Natural killer cell (primary cell): ENCODE results near the gene TMEM271. TPM values are rescaled to one million over a fixed set of nuclear protein-coding genes. Genes with fewer than 3 reads are reported as not detected.
A peak's percentile ranks its signal among the peaks of the same experiment; 100 is the strongest.

ENCODE experiments used
- ATAC-seq, 3 donors: fragments of 150-1000 bp in 2 of 3; fragments of 200-7000 bp in 1 of 3; cut with Tn5 transposase; 1 replicate in 1 of 3; 2 replicates in 2 of 3; pipeline ENCODE4 v1.10.0; 2021; ENCODE audit warnings: mild to moderate bottlenecking in 2 of 3, moderate library complexity in 2 of 3
- DNase-seq, 2 donors: peaks; one replicate each; pipeline versions ENCODE4 v3.0.0 to v3.0.0-alpha.2; 2013 to 2021; ENCODE audit warnings: mixed read lengths in 1 of 2
- H3K27ac ChIP-seq: one replicate; pipeline ENCODE4 v1.5.1; 2013; ENCODE audit warnings: mild to moderate bottlenecking, low read length
- H3K27me3 ChIP-seq: one replicate; pipeline ENCODE4 v1.6.1; 2013; ENCODE audit warnings: low read length; ENCODE audit not compliant: control insufficient read depth, insufficient read depth
- H3K36me3 ChIP-seq: one replicate; pipeline ENCODE4 v1.6.1; 2013; ENCODE audit warnings: low read length; ENCODE audit not compliant: control insufficient read depth, insufficient read depth
- H3K4me1 ChIP-seq: one replicate; pipeline ENCODE4 v1.6.1; 2013; ENCODE audit warnings: low read length; ENCODE audit not compliant: control insufficient read depth, insufficient read depth
- H3K4me3 ChIP-seq: one replicate; pipeline ENCODE4 v1.5.1; 2013; ENCODE audit warnings: low read length
- H3K9me3 ChIP-seq: one replicate; pipeline ENCODE4 v1.6.1; 2013; ENCODE audit warnings: low read length; ENCODE audit not compliant: control insufficient read depth, insufficient read depth
- H3K27ac Mint-ChIP-seq, 2 donors: one replicate each; pipeline ENCODE4 v1.8.0; 2022; ENCODE audit warnings: mild to moderate bottlenecking in 2 of 2, mixed read lengths in 2 of 2, moderate library complexity in 1 of 2
- H3K27me3 Mint-ChIP-seq, 2 donors: one replicate each; pipeline ENCODE4 v1.8.0; 2022; ENCODE audit warnings: low read depth in 2 of 2, mixed read lengths in 2 of 2
- H3K36me3 Mint-ChIP-seq: one replicate; pipeline ENCODE4 v1.8.0; 2022; ENCODE audit warnings: mixed read lengths
- H3K4me1 Mint-ChIP-seq, 2 donors: one replicate each; pipeline ENCODE4 v1.8.0; 2022; ENCODE audit warnings: mixed read lengths in 2 of 2
- H3K4me3 Mint-ChIP-seq: one replicate; pipeline ENCODE4 v1.8.0; 2022; ENCODE audit warnings: mild to moderate bottlenecking, moderate library complexity, mixed read lengths
- H3K9me3 Mint-ChIP-seq, 2 donors: one replicate each; pipeline ENCODE4 v1.8.0; 2022; ENCODE audit warnings: mixed read lengths in 2 of 2
- CTCF ChIP-seq: fragments of 200-600 bp; IDR thresholded peaks from one replicate; pipeline ENCODE4 v1.8.0; 2022; ENCODE audit warnings: antibody characterized with exemption
- WGBS: methylation state at CpG from one replicate; pipeline ENCODE4 v1.1.7; 2013; ENCODE audit warnings: missing lambda C conversion rate; ENCODE audit not compliant: insufficient coverage; 5-methylcytosine and 5-hydroxymethylcytosine counted together
- intact Hi-C: fragments of 100-400 bp; cut with micrococcal nuclease; formaldehyde crosslinking; loops from one replicate; pipeline ENCODE4 v1.14.2; 2022
- total RNA-seq, 4 donors: library from RNA; stranded (reverse); fragments of 120-200 nt in 1 of 4; gene quantifications; one replicate each; pipeline versions ENCODE4 v1.2.3 to v1.2.4, GENCODE V29; 2013 to 2022

Gene TMEM271
- not detected for total RNA-seq
- not detected for total RNA-seq (2013)

- under 1% methylated on average over 44 of the region's 60 CpGs for WGBS
- peaks cover 51 to 66% of the 10 kb centered on the region in 2 donors for H3K27me3 Mint-ChIP-seq
- no peaks in the 10 kb centered on the region for H3K9me3 ChIP-seq
Observed at GRCh38 chr4:576245-576821, at the start of gene TMEM271. TMEM271 (minus strand) TSS chr4:576295; CDS start chr4:576062, 233 bp downstream.

GRCh38 chr4:625631-626161, 49.6 kb upstream of the TMEM271 start:
- Mint-ChIP-seq H3K27me3 (peaks cover 0 to 2% of the 10 kb centered on the region in 2 donors), H3K4me3 (no peak overlapping the region), H3K27ac (no peak overlapping the region), H3K36me3 (no peaks in the 10 kb centered on the region), H3K4me1 (peaks cover 0 to 4% of the 10 kb centered on the region in 2 donors), H3K9me3 (no peaks in the 10 kb centered on the region)
- intact Hi-C loops: no loop called here
- no peak overlapping the region for H3K27ac ChIP-seq
- WGBS: 94% methylated on average over 39 of the region's 39 CpGs
- H3K27me3 ChIP-seq: no peaks in the 10 kb centered on the region
- H3K36me3 ChIP-seq: no peaks in the 10 kb centered on the region
- H3K4me1 ChIP-seq: no peaks in the 10 kb centered on the region
- ATAC-seq (no peak), DNase-seq (no peak)
- H3K4me3 ChIP-seq: no peak overlapping the region
- H3K9me3 ChIP-seq: no peaks in the 10 kb centered on the region
- TF ChIP-seq CTCF: no peak

More at GRCh38 chr4:576245-576821, at the start of gene TMEM271:
- no peak for TF ChIP-seq CTCF
- Histone ChIP-seq H3K4me1 (peaks cover 9% of the 10 kb centered on the region), H3K27me3 (peaks cover 34% of the 10 kb centered on the region), H3K4me3 (no peak within 1 kb of the TSS), H3K27ac (no peak within 1 kb of the TSS), H3K36me3 (no peaks in the 10 kb centered on the region)
- Mint-ChIP-seq H3K4me3 (peak within 1 kb of the TSS; percentile 49), H3K9me3 (no peaks in the 10 kb centered on the region), H3K27ac (no peak within 1 kb of the TSS), H3K4me1 (peaks cover 0 to 10% of the 10 kb centered on the region in 2 donors), H3K36me3 (peaks cover 7% of the 10 kb centered on the region)
- no peak for DNase-seq
- no peak for ATAC-seq
- intact Hi-C loops: no loop called here

GRCh38 chr4:624705-625590, 48.9 kb upstream of the TMEM271 start, which contains the start of gene PDE6B:
PDE6B (plus strand) TSS chr4:625573; CDS start chr4:625627, 54 bp downstream.
- intact Hi-C loops: no loop called here
- WGBS: 90% methylated on average over 21 of the region's 21 CpGs
- Mint-ChIP-seq H3K4me3 (no peak within 1 kb of the TSS), H3K9me3 (no peaks in the 10 kb centered on the region), H3K36me3 (no peaks in the 10 kb centered on the region), H3K27me3 (peaks cover 0 to 2% of the 10 kb centered on the region in 2 donors), H3K27ac (no peak within 1 kb of the TSS), H3K4me1 (peaks cover 0 to 4% of the 10 kb centered on the region in 2 donors)
- Histone ChIP-seq H3K4me1 (no peaks in the 10 kb centered on the region), H3K9me3 (no peaks in the 10 kb centered on the region), H3K27ac (no peak within 1 kb of the TSS), H3K36me3 (no peaks in the 10 kb centered on the region), H3K4me3 (no peak within 1 kb of the TSS), H3K27me3 (no peaks in the 10 kb centered on the region)
- no peak for TF ChIP-seq CTCF
- ATAC-seq (no peak), DNase-seq (no peak)
